ENCODE measurements around the gene MT1HL1.
"Not testable (repeated sequence)": the region's sequence is repeated elsewhere in the genome, so short reads cannot be mapped to it uniquely, and the experiment has no call there.

The MT1HL1 gene

GRCh38 chr1:237013608-237014007 is 9.4 kb upstream of the MT1HL1 start:
- no peak for DNase-seq

GRCh38 chr1:237012788-237013383 is 8.6 kb upstream of the MT1HL1 start:
- DNase-seq, result no peak

GRCh38 chr1:237012361-237012760 is 8.1 kb upstream of the MT1HL1 start:
- no peak for DNase-seq

- DNase-seq, result no peak
Measured at GRCh38 chr1:237011432-237011831, 7.2 kb upstream of the MT1HL1 start.

GRCh38 chr1:237009611-237010010 is 5.4 kb upstream of the MT1HL1 start:
- DNase-seq, result no peak

- no peak for DNase-seq
Measured at GRCh38 chr1:237007147-237007881, 3.1 kb upstream of the MT1HL1 start.

- no peak for DNase-seq
Measured at GRCh38 chr1:237005674-237006073, 1.4 kb upstream of the MT1HL1 start.

- DNase-seq, result no peak
Measured at GRCh38 chr1:237003516-237003915, 725 bp downstream of the MT1HL1 start.

- no peak for DNase-seq
Measured at GRCh38 chr1:237000191-237000590, 4.0 kb downstream of the MT1HL1 start.

- no peak for DNase-seq
Measured at GRCh38 chr1:236998546-236998945, 5.7 kb downstream of the MT1HL1 start.

- no peak for DNase-seq
Measured at GRCh38 chr1:236997882-236998281, 6.4 kb downstream of the MT1HL1 start.

- DNase-seq, result no peak
Measured at GRCh38 chr1:236997361-236997760, 6.9 kb downstream of the MT1HL1 start.

- DNase-seq, result no peak
Measured at GRCh38 chr1:236994450-236994849, 9.8 kb downstream of the MT1HL1 start.

GRCh38 chr1:236992449-236992848 is 11.8 kb downstream of the MT1HL1 start:
- DNase-seq, result no peak

GRCh38 chr1:236990052-236990445 is 14.2 kb downstream of the MT1HL1 start:
- DNase-seq, result no peak

GRCh38 chr1:236989290-236990051 is 14.8 kb downstream of the MT1HL1 start:
- DNase-seq, result no peak

GRCh38 chr1:236983818-236984217 is 20.4 kb downstream of the MT1HL1 start:
- DNase-seq, result no peak

- DNase-seq, result no peak
Measured at GRCh38 chr1:236982380-236982779, 21.9 kb downstream of the MT1HL1 start.

GRCh38 chr1:236981431-236981830 is 22.8 kb downstream of the MT1HL1 start:
- not testable (repeated sequence) for DNase-seq

- DNase-seq, result no peak
Measured at GRCh38 chr1:236980673-236981072, 23.6 kb downstream of the MT1HL1 start.

- no peak for DNase-seq
Measured at GRCh38 chr1:236979149-236979900, 24.9 kb downstream of the MT1HL1 start.

- no peak for DNase-seq
Measured at GRCh38 chr1:236978740-236979139, 25.5 kb downstream of the MT1HL1 start.

GRCh38 chr1:236975461-236975860 is 28.8 kb downstream of the MT1HL1 start:
- no peak for DNase-seq
